HepG2 (cell line): ENCODE results near the gene TMEM95. TPM values are rescaled to one million over a fixed set of nuclear protein-coding genes. Genes with fewer than 3 reads are reported as not detected.

Experiments
- ATF7-NPFF ChIP-seq: sonication (generic); formaldehyde crosslinking; IDR thresholded peaks from 2 replicates; pipeline ENCODE4 v1.8.1; 2023; ENCODE audit warnings: mild to moderate bottlenecking, low read depth, missing genetic modification reagents, moderate library complexity
- BORCS8-MEF2B ChIP-seq: sonication (generic); formaldehyde crosslinking; IDR thresholded peaks from 2 replicates; pipeline ENCODE4 v1.8.0; 2022; ENCODE audit warnings: mild to moderate bottlenecking, missing genetic modification reagents
- ELF1 ChIP-seq: sonication (generic); formaldehyde crosslinking; IDR thresholded peaks from 2 replicates; pipeline ENCODE4 v1.4.0; 2020; ENCODE audit warnings: missing genetic modification reagents
- FOXA3 ChIP-seq: IDR thresholded peaks from 2 replicates; pipeline ENCODE4 v1.6.1; 2016; ENCODE audit warnings: missing genetic modification reagents, missing compliant biosample characterization
- HNF1B ChIP-seq: sonication (generic); formaldehyde crosslinking; IDR thresholded peaks from 2 replicates; pipeline ENCODE4 v1.5.1; 2020; ENCODE audit warnings: mild to moderate bottlenecking, moderate library complexity, missing genetic modification reagents
- KLF6 ChIP-seq: IDR thresholded peaks from 2 replicates; pipeline ENCODE4 v1.8.0; 2016; ENCODE audit warnings: missing biosample characterization, missing genetic modification reagents
- KMT2A ChIP-seq: sonication (generic); formaldehyde crosslinking; IDR thresholded peaks from 2 replicates; pipeline ENCODE4 v1.4.0; 2020; ENCODE audit warnings: missing genetic modification reagents
- MAFG ChIP-seq: sonication (generic); formaldehyde crosslinking; IDR thresholded peaks from 2 replicates; pipeline ENCODE4 v1.5.1; 2020; ENCODE audit warnings: mild to moderate bottlenecking, missing genetic modification reagents
- NCOA1 ChIP-seq: sonication (generic); formaldehyde crosslinking; IDR thresholded peaks from 2 replicates; pipeline ENCODE4 v1.9.0; 2021; ENCODE audit warnings: missing genetic modification reagents
- NFKBIZ ChIP-seq: IDR thresholded peaks from 2 replicates; pipeline ENCODE4 v1.6.1; 2018; ENCODE audit warnings: missing genetic modification reagents, missing compliant biosample characterization
- PRPF4 ChIP-seq: fragments of 200-400 bp; formaldehyde crosslinking; IDR thresholded peaks from 2 replicates; pipeline ENCODE4 v1.6.1; 2016; ENCODE audit warnings: low read length, low read depth; ENCODE audit not compliant: poor library complexity, severe bottlenecking
- SPEN ChIP-seq: sonication (generic); formaldehyde crosslinking; IDR thresholded peaks from 2 replicates; pipeline ENCODE4 v1.5.1; 2020; ENCODE audit warnings: low read depth, mild to moderate bottlenecking, missing genetic modification reagents
- SRSF9 ChIP-seq: fragments of 200-400 bp; formaldehyde crosslinking; IDR thresholded peaks from 2 replicates; pipeline ENCODE4 v1.6.1; 2018; ENCODE audit warnings: borderline replicate concordance, mild to moderate bottlenecking, low read depth, low read length; ENCODE audit not compliant: insufficient read depth, poor library complexity, severe bottlenecking
- ZBTB25 ChIP-seq: IDR thresholded peaks from 2 replicates; pipeline ENCODE4 v1.6.1; 2018; ENCODE audit warnings: missing genetic modification reagents
- ZBTB4 ChIP-seq: sonication (generic); formaldehyde crosslinking; IDR thresholded peaks from 2 replicates; pipeline ENCODE4 v1.4.0; 2020; ENCODE audit warnings: missing genetic modification reagents, mild to moderate bottlenecking, borderline replicate concordance
- ZFP36L1 ChIP-seq: sonication (generic); formaldehyde crosslinking; IDR thresholded peaks from 2 replicates; pipeline ENCODE4 v1.8.0; 2022; ENCODE audit warnings: mild to moderate bottlenecking, missing genetic modification reagents, moderate library complexity
- ZNF263 ChIP-seq: sonication (generic); formaldehyde crosslinking; IDR thresholded peaks from 2 replicates; pipeline ENCODE4 v1.4.0; 2020; ENCODE audit warnings: missing genetic modification reagents
- ZNF331 ChIP-seq: sonication (generic); formaldehyde crosslinking; IDR thresholded peaks from 2 replicates; pipeline ENCODE4 v1.4.0; 2020; ENCODE audit warnings: missing genetic modification reagents
- ZNF468 ChIP-seq: sonication (generic); formaldehyde crosslinking; IDR thresholded peaks from 2 replicates; pipeline ENCODE4 v1.8.0; 2022; ENCODE audit warnings: mild to moderate bottlenecking, moderate library complexity, missing genetic modification reagents
- ZNF572 ChIP-seq: sonication (generic); formaldehyde crosslinking; IDR thresholded peaks from 2 replicates; pipeline ENCODE4 v1.5.1; 2020; ENCODE audit warnings: mild to moderate bottlenecking, missing genetic modification reagents
- ZNF704 ChIP-seq: sonication (generic); formaldehyde crosslinking; IDR thresholded peaks from 2 replicates; pipeline ENCODE4 v1.8.1; 2023; ENCODE audit warnings: mild to moderate bottlenecking, inconsistent platforms, moderate library complexity, missing genetic modification reagents, borderline replicate concordance
- ZNF788 ChIP-seq: sonication (generic); formaldehyde crosslinking; IDR thresholded peaks from 2 replicates; pipeline ENCODE4 v1.5.0; 2020; ENCODE audit warnings: mild to moderate bottlenecking, missing genetic modification reagents, borderline replicate concordance
- polyA plus RNA-seq, 8 experiments: library from polyadenylated mRNA; depleted of rRNA in 3 of 8; stranded (reverse) in 7 of 8; unstranded in 1 of 8; fragments of >200 nt; fragmentation: Illumina TruSeq in 4 of 8; extraction: Trizol in 4 of 8; gene quantifications; 2 replicates each; pipeline versions ENCODE4 v1.2.1 to v1.2.3, GENCODE V29; 2011 to 2016; ENCODE audit warnings: low read depth in 4 of 8, missing spikeins in 1 of 8, mixed read lengths in 1 of 8; ENCODE audit not compliant: insufficient read depth in 1 of 8
- total RNA-seq, 5 experiments: library from RNA; depleted of rRNA; stranded (reverse); fragments of >200 nt; fragmentation: Illumina TruSeq; extraction: Trizol; gene quantifications; 2 replicates each; pipeline ENCODE4 v1.2.3, GENCODE V29; 2016; ENCODE audit warnings: low read depth in 1 of 5

Gene TMEM95
- total and polyA plus RNA-seq, 2 of the 13 experiments (the other 11 are each of a cell fraction or from before 2014, with no cell fraction given) = not detected

GRCh38 chr17:7394452-7395191 is 39.7 kb downstream of the TMEM95 start, which contains the start of gene PLSCR3 (continued):
- TF ChIP-seq HNF1B (CRISPR knock-in tag) (peak; percentile 69; the same call in 1 of the 2 replicates), KLF6 (peak; percentile 61; the same call in 1 of the 2 replicates), ZFP36L1 (CRISPR knock-in tag) (no peak; the same call in 1 of the 2 replicates), ZNF468 (peak; percentile 74; the same call in 1 of the 2 replicates), MAFG (CRISPR knock-in tag) (0 out of 2 replicates have a peak, but pooled peaks have one; percentile 52), ZNF331 (peak; percentile 36), ZNF263 (CRISPR knock-in tag) (peak; percentile 32; the same call in 1 of the 2 replicates), BORCS8-MEF2B (CRISPR knock-in tag) (peak; percentile 38; the same call in 1 of the 2 replicates), NCOA1 (no peak), ATF7-NPFF (CRISPR knock-in tag) (peak; percentile 81), PRPF4 (no peak), ZNF572 (CRISPR knock-in tag) (peak; percentile 74; the same call in 1 of the 2 replicates), ZNF704 (CRISPR knock-in tag) (no peak), ZBTB4 (CRISPR knock-in tag) (peak; percentile 67; the same call in 1 of the 2 replicates), NFKBIZ (CRISPR knock-in tag) (no peak), SRSF9 (no peak), FOXA3 (no peak), ZBTB25 (CRISPR knock-in tag) (peak; percentile 51), ELF1 (CRISPR knock-in tag) (peak; percentile 9; the same call in 1 of the 2 replicates), ZNF788 (CRISPR knock-in tag) (peak; percentile 30; the same call in 1 of the 2 replicates), SPEN (peak; percentile 48; the same call in 1 of the 2 replicates), KMT2A (CRISPR knock-in tag) (no peak; the same call in 1 of the 2 replicates)
